IPS-11a (cell line): Measurements from ENCODE around the gene ADAMTS17.
"Not testable (repeated sequence)": the region's sequence is repeated elsewhere in the genome, so short reads cannot be mapped to it uniquely, and the experiment has no call there.

Experiments
- H3K4me3 ChIP-seq: one replicate; pipeline ENCODE4 v1.5.1; 2013; ENCODE audit warnings: low read depth, low read length, control low read depth

The ADAMTS17 gene

GRCh38 chr15:100340721-100341238 is 995 bp downstream of the ADAMTS17 start:
- H3K4me3 ChIP-seq = peak overlapping the region; percentile 20

- H3K4me3 ChIP-seq = no peak overlapping the region
These were observed 1.8 kb downstream of the ADAMTS17 start for GRCh38 chr15:100339999-100340398.

- H3K4me3 ChIP-seq = not testable (repeated sequence)
These were observed 2.3 kb downstream of the ADAMTS17 start for GRCh38 chr15:100339451-100339850.

GRCh38 chr15:100338971-100339444 is 2.8 kb downstream of the ADAMTS17 start:
- no peak overlapping the region for H3K4me3 ChIP-seq

GRCh38 chr15:100338247-100338646 is 3.5 kb downstream of the ADAMTS17 start:
- no peak overlapping the region for H3K4me3 ChIP-seq

GRCh38 chr15:100337096-100338044 is 4.4 kb downstream of the ADAMTS17 start:
- no peak overlapping the region for H3K4me3 ChIP-seq

- no peak overlapping the region for H3K4me3 ChIP-seq
These were observed 5.7 kb downstream of the ADAMTS17 start for GRCh38 chr15:100336061-100336460.

- no peak overlapping the region for H3K4me3 ChIP-seq
These were observed 6.3 kb downstream of the ADAMTS17 start for GRCh38 chr15:100335335-100335999.

- no peak overlapping the region for H3K4me3 ChIP-seq
These were observed 6.9 kb downstream of the ADAMTS17 start for GRCh38 chr15:100334905-100335304.

GRCh38 chr15:100334456-100334855 is 7.3 kb downstream of the ADAMTS17 start:
- no peak overlapping the region for H3K4me3 ChIP-seq

GRCh38 chr15:100334015-100334414 is 7.8 kb downstream of the ADAMTS17 start:
- no peak overlapping the region for H3K4me3 ChIP-seq

GRCh38 chr15:100333236-100333635 is 8.5 kb downstream of the ADAMTS17 start:
- H3K4me3 ChIP-seq = no peak overlapping the region

GRCh38 chr15:100332721-100333120 is 9.1 kb downstream of the ADAMTS17 start:
- no peak overlapping the region for H3K4me3 ChIP-seq

GRCh38 chr15:100332231-100332630 is 9.5 kb downstream of the ADAMTS17 start:
- no peak overlapping the region for H3K4me3 ChIP-seq

GRCh38 chr15:100330629-100331215 is 11.1 kb downstream of the ADAMTS17 start:
- H3K4me3 ChIP-seq = no peak overlapping the region

- no peak overlapping the region for H3K4me3 ChIP-seq
These were observed 11.6 kb downstream of the ADAMTS17 start for GRCh38 chr15:100330221-100330620.

- no peak overlapping the region for H3K4me3 ChIP-seq
These were observed 13.0 kb downstream of the ADAMTS17 start for GRCh38 chr15:100328796-100329195.

- no peak overlapping the region for H3K4me3 ChIP-seq
These were observed 22.9 kb downstream of the ADAMTS17 start for GRCh38 chr15:100318880-100319279.

GRCh38 chr15:100314809-100315400 is 26.9 kb downstream of the ADAMTS17 start:
- no peak overlapping the region for H3K4me3 ChIP-seq

- H3K4me3 ChIP-seq = no peak overlapping the region
These were observed 29.8 kb downstream of the ADAMTS17 start for GRCh38 chr15:100311833-100312476.
